Calu3 (cell line): Measurements from ENCODE around the gene SLC12A6. TPM values are rescaled to one million over a fixed set of nuclear protein-coding genes. Genes with fewer than 3 reads are reported as not detected.

Experiments used
- BruUV-seq: library from RNA; stranded (reverse); fragments of 400-500 nt; replicated peaks from 2 replicates; lab custom pipeline; 2021; lab: Mats Ljungman, UMichigan
- CTCF ChIA-PET: fragments of 300-600 bp; sonication (Branson Sonifier 250); formaldehyde crosslinking; loops from one replicate; lab custom pipeline; 2022; ENCODE audit warnings: antibody characterized with exemption; lab: Charles Lee
- DNase-seq: peaks from one replicate; pipeline ENCODE4 v3.0.0; 2022
- H3K27ac Mint-ChIP-seq: one replicate; pipeline ENCODE4 v1.8.0; 2022; ENCODE audit warnings: mixed read lengths; ENCODE audit not compliant: unreplicated experiment
- H3K27me3 Mint-ChIP-seq: one replicate; pipeline ENCODE4 v1.8.0; 2022; ENCODE audit warnings: mixed read lengths; ENCODE audit not compliant: unreplicated experiment
- H3K36me3 Mint-ChIP-seq: one replicate; pipeline ENCODE4 v1.8.0; 2022; ENCODE audit warnings: mild to moderate bottlenecking, moderate library complexity, mixed read lengths; ENCODE audit not compliant: insufficient read depth, unreplicated experiment
- H3K4me1 Mint-ChIP-seq: one replicate; pipeline ENCODE4 v1.8.0; 2022; ENCODE audit warnings: mild to moderate bottlenecking, low read depth, mixed read lengths; ENCODE audit not compliant: unreplicated experiment
- H3K4me3 Mint-ChIP-seq: one replicate; pipeline ENCODE4 v1.8.0; 2022; ENCODE audit warnings: mild to moderate bottlenecking, low read depth, moderate library complexity, mixed read lengths; ENCODE audit not compliant: unreplicated experiment
- H3K9me3 Mint-ChIP-seq: one replicate; pipeline ENCODE4 v1.8.0; 2022; ENCODE audit warnings: low read depth, mixed read lengths; ENCODE audit not compliant: unreplicated experiment
- intact Hi-C: fragments of 100-400 bp; cut with micrococcal nuclease; formaldehyde crosslinking; loops from one replicate; pipeline ENCODE4 v1.10.0; 2022; ENCODE audit not compliant: unreplicated experiment
- total RNA-seq: library from RNA; stranded (reverse); gene quantifications from 2 replicates; pipeline ENCODE4 v1.2.3, GENCODE V29; 2022
- TF ChIP-seq, protein P1 (sequence below): fragments of 200-600 bp; IDR thresholded peaks from one replicate; pipeline ENCODE4 v1.8.0; 2022; ENCODE audit warnings: antibody characterized with exemption; ENCODE audit not compliant: unreplicated experiment

Gene SLC12A6
- total RNA-seq, 1 experiment from 2014 or later: 3.8 TPM

DNA sequence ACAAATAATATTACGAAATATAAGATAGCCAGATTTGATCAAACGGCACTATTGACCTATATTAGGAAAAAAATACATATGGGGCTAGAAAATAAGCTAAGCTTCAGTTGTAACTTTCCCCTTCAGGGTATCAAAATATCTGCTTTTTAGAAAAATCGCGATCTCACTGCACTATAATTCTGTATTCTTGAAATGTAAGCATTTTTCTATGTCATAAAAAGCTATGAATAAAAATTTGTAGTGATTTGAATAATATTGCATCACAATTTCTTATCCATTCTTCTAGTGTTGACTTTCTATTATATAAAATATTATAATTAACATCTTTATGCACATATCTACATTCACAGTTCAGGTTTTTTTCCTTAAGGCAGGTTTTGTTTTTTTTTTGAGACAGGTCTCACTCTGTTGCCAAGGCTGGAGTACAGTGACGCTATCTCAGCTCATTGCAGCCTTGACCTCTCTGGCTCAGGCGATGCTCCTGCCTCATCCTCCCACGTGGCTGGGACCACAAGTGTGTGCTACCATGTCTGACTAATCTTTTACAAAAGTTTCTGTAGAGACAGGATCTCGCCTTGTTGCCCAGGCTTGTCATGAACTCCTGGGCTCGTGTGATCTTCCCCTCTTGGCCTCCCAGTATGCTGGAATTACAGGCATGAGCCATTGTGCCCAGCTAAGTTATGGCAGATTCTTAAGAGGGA is 91.2 kb downstream of the SLC12A6 start:
- no peaks in the 10 kb centered on the region for H3K27me3 Mint-ChIP-seq
- CTCF ChIA-PET: no interaction called here
- H3K4me1 Mint-ChIP-seq: no peaks in the 10 kb centered on the region

DNA sequence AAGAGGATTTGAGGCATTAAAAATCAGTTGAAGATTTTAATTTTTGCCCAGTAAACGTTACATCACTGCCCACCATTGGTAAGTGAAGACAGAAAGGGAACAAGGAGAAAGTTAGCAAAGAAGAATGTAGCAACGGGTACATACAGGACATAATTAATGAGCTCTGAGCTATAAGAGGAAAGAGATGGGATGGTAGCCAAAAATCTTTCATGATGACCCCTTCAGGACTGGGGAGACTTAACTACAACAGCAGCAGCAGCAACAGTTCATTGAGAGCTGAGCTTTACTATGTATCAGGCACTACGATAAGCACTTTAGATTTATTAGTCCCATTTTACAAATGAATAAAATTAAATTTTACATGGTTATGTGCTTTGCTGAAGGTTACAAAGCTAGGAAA is 94.4 kb downstream of the SLC12A6 start:
- TF ChIP-seq, protein P1, sequence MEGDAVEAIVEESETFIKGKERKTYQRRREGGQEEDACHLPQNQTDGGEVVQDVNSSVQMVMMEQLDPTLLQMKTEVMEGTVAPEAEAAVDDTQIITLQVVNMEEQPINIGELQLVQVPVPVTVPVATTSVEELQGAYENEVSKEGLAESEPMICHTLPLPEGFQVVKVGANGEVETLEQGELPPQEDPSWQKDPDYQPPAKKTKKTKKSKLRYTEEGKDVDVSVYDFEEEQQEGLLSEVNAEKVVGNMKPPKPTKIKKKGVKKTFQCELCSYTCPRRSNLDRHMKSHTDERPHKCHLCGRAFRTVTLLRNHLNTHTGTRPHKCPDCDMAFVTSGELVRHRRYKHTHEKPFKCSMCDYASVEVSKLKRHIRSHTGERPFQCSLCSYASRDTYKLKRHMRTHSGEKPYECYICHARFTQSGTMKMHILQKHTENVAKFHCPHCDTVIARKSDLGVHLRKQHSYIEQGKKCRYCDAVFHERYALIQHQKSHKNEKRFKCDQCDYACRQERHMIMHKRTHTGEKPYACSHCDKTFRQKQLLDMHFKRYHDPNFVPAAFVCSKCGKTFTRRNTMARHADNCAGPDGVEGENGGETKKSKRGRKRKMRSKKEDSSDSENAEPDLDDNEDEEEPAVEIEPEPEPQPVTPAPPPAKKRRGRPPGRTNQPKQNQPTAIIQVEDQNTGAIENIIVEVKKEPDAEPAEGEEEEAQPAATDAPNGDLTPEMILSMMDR: no peak
- CTCF ChIA-PET: no interaction called here
- no TSS peak for BruUV-seq
- Mint-ChIP-seq H3K36me3 (no peaks in the 10 kb centered on the region), H3K9me3 (no peaks in the 10 kb centered on the region), H3K27me3 (no peaks in the 10 kb centered on the region), H3K27ac (no peak overlapping the region), H3K4me3 (no peak overlapping the region), H3K4me1 (peaks cover 10% of the 10 kb centered on the region)
- no peak for DNase-seq
- intact Hi-C loops: no loop called here

More for the DNA sequence above, 91.2 kb downstream of the SLC12A6 start:
- Mint-ChIP-seq H3K9me3 (no peaks in the 10 kb centered on the region), H3K4me3 (no peak overlapping the region), H3K36me3 (no peaks in the 10 kb centered on the region), H3K27ac (no peak overlapping the region)
- TF ChIP-seq, protein P1: no peak
- DNase-seq: no peak
- BruUV-seq: no TSS peak
- intact Hi-C loops: no loop called here

DNA sequence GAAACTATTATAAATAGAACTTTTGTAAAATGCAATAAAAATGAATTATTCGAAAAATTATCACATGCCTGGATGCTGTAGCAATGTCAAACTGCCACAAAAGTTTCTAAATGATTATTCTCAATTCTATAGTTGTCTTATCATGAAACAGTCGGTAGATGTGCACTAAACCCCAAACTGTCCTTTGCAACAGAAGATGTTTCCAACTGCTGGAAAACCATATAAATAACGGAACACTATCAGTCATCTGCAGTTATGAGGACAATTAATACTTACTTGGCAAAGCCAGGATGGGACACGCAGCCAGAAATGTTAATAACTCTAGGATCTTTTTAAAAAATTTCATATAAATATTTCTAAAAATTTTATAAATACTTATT is 95.3 kb downstream of the SLC12A6 start:
- H3K27me3 Mint-ChIP-seq: no peaks in the 10 kb centered on the region
- H3K4me1 Mint-ChIP-seq: peaks cover 10% of the 10 kb centered on the region
- no peaks in the 10 kb centered on the region for H3K36me3 Mint-ChIP-seq
- no peak overlapping the region for H3K27ac Mint-ChIP-seq
- intact Hi-C loops: no loop called here
- H3K4me3 Mint-ChIP-seq: no peak overlapping the region
- CTCF ChIA-PET: no interaction called here
- H3K9me3 Mint-ChIP-seq: no peaks in the 10 kb centered on the region
- no TSS peak for BruUV-seq
- DNase-seq: no peak
- TF ChIP-seq, protein P1: no peak

DNA sequence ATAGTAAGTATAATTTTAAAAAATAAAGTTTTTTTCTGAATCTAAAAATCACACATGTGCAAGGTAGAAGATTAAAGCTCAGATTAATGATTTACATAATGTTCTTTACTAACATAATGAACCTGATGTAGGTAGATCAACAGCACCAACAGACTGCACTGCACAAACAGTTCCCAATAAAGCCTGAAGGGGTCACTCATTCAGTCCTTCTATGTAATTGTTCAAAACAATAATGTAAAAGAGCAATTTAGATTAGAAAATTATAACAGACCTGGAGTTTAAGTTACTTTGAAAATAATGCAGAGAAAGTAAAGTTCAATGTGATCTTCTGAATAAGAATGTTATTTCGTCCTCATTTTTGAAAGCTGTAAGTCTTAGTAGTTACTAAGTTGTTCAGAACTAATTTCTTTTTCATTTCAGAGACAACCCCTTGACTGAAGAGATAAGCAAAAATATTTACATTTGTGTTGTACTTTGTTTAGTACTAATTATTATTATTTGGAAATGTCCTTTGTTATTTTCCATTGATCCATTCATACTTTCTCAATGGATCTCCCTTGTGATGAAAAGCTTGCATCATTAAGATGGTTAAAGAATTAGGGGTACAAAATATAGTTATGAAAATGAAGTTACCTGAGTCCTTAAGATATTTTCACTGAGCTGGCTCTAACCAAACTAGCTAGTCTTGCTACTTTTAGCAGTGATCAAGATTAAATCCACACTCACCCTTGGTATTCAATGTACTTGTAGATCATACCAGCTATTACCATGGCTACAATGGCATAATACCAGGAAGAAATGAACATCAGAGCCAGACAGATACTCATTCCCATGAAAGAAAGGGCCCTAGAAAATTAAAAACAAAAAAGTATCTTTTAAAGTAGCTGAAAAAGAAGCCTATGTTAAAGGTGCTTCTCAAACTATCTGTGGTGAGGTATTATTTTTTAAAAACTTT is 95.9 kb downstream of the SLC12A6 start:
- CTCF ChIA-PET: no interaction called here
- TF ChIP-seq, protein P1: no peak
- peaks cover 10% of the 10 kb centered on the region for H3K4me1 Mint-ChIP-seq
- DNase-seq: no peak
- no TSS peak for BruUV-seq
- no peaks in the 10 kb centered on the region for H3K36me3 Mint-ChIP-seq
- H3K27ac Mint-ChIP-seq: no peak overlapping the region
- intact Hi-C loops: no loop called here
- H3K9me3 Mint-ChIP-seq: no peaks in the 10 kb centered on the region
- H3K4me3 Mint-ChIP-seq: no peak overlapping the region
- no peaks in the 10 kb centered on the region for H3K27me3 Mint-ChIP-seq
